HEK293 (cell line): ENCODE measurements around the gene MAPKAPK5.

Source experiments
- CTCF ChIA-PET: fragments of 350-600 bp; formaldehyde crosslinking; extraction: SDS; loops from one replicate; lab custom pipeline; 2021; ENCODE audit warnings: antibody characterized with exemption; lab: Yijun Ruan, JAX
- POLR2A ChIA-PET: fragments of 300-600 bp; formaldehyde crosslinking; extraction: SDS; loops from one replicate; lab custom pipeline; 2020; ENCODE audit warnings: antibody characterized with exemption, inconsistent platforms; lab: Yijun Ruan, JAX
- H3K27ac ChIP-seq: fragments of 200-500 bp; sonication (Bioruptor generic); 2 replicates; pipeline ENCODE4 v1.5.1; 2014; ENCODE audit warnings: low read depth, low read length, control low read depth, inconsistent platforms; ENCODE audit errors: extremely low read depth
- H3K36me3 ChIP-seq, 2 experiments: fragments of 200-500 bp in 1 of 2; sonication (Bioruptor generic) in 1 of 2; 1 replicate in 1 of 2; 2 replicates in 1 of 2; pipeline ENCODE4 v1.5.1; 2014 to 2017; ENCODE audit warnings: inconsistent platforms in 2 of 2, low read length in 2 of 2; ENCODE audit not compliant: control insufficient read depth in 2 of 2, insufficient read depth in 1 of 2
- H3K4me1 ChIP-seq: fragments of 200-500 bp; sonication (Bioruptor generic); 2 replicates; pipeline ENCODE4 v1.5.1; 2014; ENCODE audit warnings: mild to moderate bottlenecking, low read length, inconsistent platforms; ENCODE audit not compliant: control insufficient read depth, insufficient read depth
- H3K4me3 ChIP-seq: 2 replicates; pipeline ENCODE4 v1.5.1; 2011; ENCODE audit warnings: low read depth, mild to moderate bottlenecking, control low read depth, low read length, moderate library complexity
- H3K9me3 ChIP-seq: fragments of 200-500 bp; sonication (Bioruptor generic); 2 replicates; pipeline ENCODE4 v1.5.1; 2014; ENCODE audit warnings: low read depth, low read length, inconsistent platforms; ENCODE audit not compliant: control insufficient read depth, insufficient read depth
- BCL11B ChIP-seq: fragments of 450-650 bp; formaldehyde crosslinking; IDR thresholded peaks from 2 replicates; pipeline ENCODE4 v1.5.1; 2016; ENCODE audit warnings: low read depth, missing biosample characterization, missing genetic modification characterization
- KLF1 ChIP-seq: fragments of 450-650 bp; formaldehyde crosslinking; IDR thresholded peaks from 2 replicates; pipeline ENCODE4 v1.5.1; 2016; ENCODE audit warnings: missing biosample characterization, missing genetic modification characterization
- KLF16 ChIP-seq: fragments of 450-650 bp; formaldehyde crosslinking; IDR thresholded peaks from 2 replicates; pipeline ENCODE4 v1.5.1; 2017; ENCODE audit warnings: missing biosample characterization, missing genetic modification characterization
- MZF1 ChIP-seq: fragments of 450-650 bp; formaldehyde crosslinking; IDR thresholded peaks from 2 replicates; pipeline ENCODE4 v1.5.1; 2017; ENCODE audit warnings: missing biosample characterization, missing genetic modification characterization, borderline replicate concordance
- OSR2 ChIP-seq: fragments of 450-650 bp; formaldehyde crosslinking; IDR thresholded peaks from 2 replicates; pipeline ENCODE4 v1.5.1; 2016; ENCODE audit warnings: missing biosample characterization, missing genetic modification characterization
- OVOL3 ChIP-seq: fragments of 450-650 bp; formaldehyde crosslinking; IDR thresholded peaks from 2 replicates; pipeline ENCODE4 v1.5.1; 2016; ENCODE audit warnings: missing biosample characterization, missing genetic modification characterization
- TCF7L2 ChIP-seq: IDR thresholded peaks from 2 replicates; pipeline ENCODE4 v1.6.1; 2011; ENCODE audit warnings: low read depth, mild to moderate bottlenecking, inconsistent platforms, low read length, moderate library complexity, borderline replicate concordance
- ZBTB21 ChIP-seq: fragments of 450-650 bp; formaldehyde crosslinking; IDR thresholded peaks from 2 replicates; pipeline ENCODE4 v1.5.1; 2017; ENCODE audit warnings: missing biosample characterization, missing genetic modification characterization
- ZBTB8A ChIP-seq: fragments of 450-650 bp; formaldehyde crosslinking; IDR thresholded peaks from 2 replicates; pipeline ENCODE4 v1.5.1; 2016; ENCODE audit warnings: missing biosample characterization, missing genetic modification characterization
- ZEB2 ChIP-seq: fragments of 450-650 bp; formaldehyde crosslinking; IDR thresholded peaks from 2 replicates; pipeline ENCODE4 v1.5.1; 2016; ENCODE audit warnings: missing biosample characterization, missing genetic modification characterization
- ZNF10 ChIP-seq: fragments of 450-650 bp; formaldehyde crosslinking; IDR thresholded peaks from 2 replicates; pipeline ENCODE4 v1.5.1; 2017; ENCODE audit warnings: missing biosample characterization, missing genetic modification characterization
- ZNF23 ChIP-seq: fragments of 450-650 bp; formaldehyde crosslinking; IDR thresholded peaks from 2 replicates; pipeline ENCODE4 v1.5.1; 2016; ENCODE audit warnings: missing biosample characterization, missing genetic modification characterization, borderline replicate concordance
- ZNF266 ChIP-seq: fragments of 450-650 bp; formaldehyde crosslinking; IDR thresholded peaks from 2 replicates; pipeline ENCODE4 v1.5.1; 2016; ENCODE audit warnings: missing biosample characterization, missing genetic modification characterization, low read depth
- ZNF292 ChIP-seq: fragments of 450-650 bp; formaldehyde crosslinking; IDR thresholded peaks from 2 replicates; pipeline ENCODE4 v1.5.1; 2016; ENCODE audit warnings: low read depth, missing biosample characterization, missing genetic modification characterization, borderline replicate concordance
- ZNF341 ChIP-seq: fragments of 450-650 bp; formaldehyde crosslinking; IDR thresholded peaks from 2 replicates; pipeline ENCODE4; 2016; ENCODE audit warnings: low read depth, missing biosample characterization, missing genetic modification characterization
- ZNF37A ChIP-seq: fragments of 450-650 bp; IDR thresholded peaks from 2 replicates; pipeline ENCODE4 v1.5.1; 2018; ENCODE audit warnings: missing biosample characterization, missing genetic modification characterization
- ZNF501 ChIP-seq: fragments of 450-650 bp; formaldehyde crosslinking; IDR thresholded peaks from 2 replicates; pipeline ENCODE4 v1.5.1; 2016; ENCODE audit warnings: missing biosample characterization, missing genetic modification characterization
- ZNF530 ChIP-seq: fragments of 450-650 bp; formaldehyde crosslinking; IDR thresholded peaks from 2 replicates; pipeline ENCODE4 v1.5.1; 2016; ENCODE audit warnings: low read depth, missing biosample characterization, missing genetic modification characterization
- ZNF548 ChIP-seq: fragments of 450-650 bp; formaldehyde crosslinking; IDR thresholded peaks from 2 replicates; pipeline ENCODE4 v1.5.1; 2016; ENCODE audit warnings: missing biosample characterization, missing genetic modification characterization
- ZNF555 ChIP-seq: fragments of 450-650 bp; formaldehyde crosslinking; conservative IDR thresholded peaks from 2 replicates; pipeline ENCODE4 v1.5.1; 2017; ENCODE audit warnings: missing biosample characterization, mild to moderate bottlenecking, missing genetic modification characterization, inconsistent platforms
- ZNF560 ChIP-seq: fragments of 450-650 bp; formaldehyde crosslinking; IDR thresholded peaks from 2 replicates; pipeline ENCODE4 v1.5.1; 2017; ENCODE audit warnings: missing biosample characterization, missing genetic modification characterization, borderline replicate concordance
- ZNF701 ChIP-seq: fragments of 450-650 bp; formaldehyde crosslinking; IDR thresholded peaks from 2 replicates; pipeline ENCODE4 v1.5.1; 2016; ENCODE audit warnings: missing biosample characterization, missing genetic modification characterization
- ZNF830 ChIP-seq: fragments of 450-650 bp; IDR thresholded peaks from 2 replicates; pipeline ENCODE4 v1.5.0; 2018; ENCODE audit warnings: missing biosample characterization, missing genetic modification characterization, low read depth, mild to moderate bottlenecking, moderate library complexity
- TF ChIP-seq, protein P1 (sequence below): fragments of 450-650 bp; formaldehyde crosslinking; IDR thresholded peaks from 2 replicates; pipeline ENCODE4 v1.5.1; 2017; ENCODE audit warnings: missing biosample characterization, missing genetic modification characterization
- TF ChIP-seq, protein P2 (sequence below): fragments of 450-650 bp; formaldehyde crosslinking; IDR thresholded peaks from 2 replicates; pipeline ENCODE4 v1.5.1; 2016; ENCODE audit warnings: missing biosample characterization, missing genetic modification characterization
- TF ChIP-seq, protein P3 (sequence below): fragments of 450-650 bp; formaldehyde crosslinking; IDR thresholded peaks from 2 replicates; pipeline ENCODE4; 2016; ENCODE audit warnings: missing biosample characterization, missing genetic modification characterization
- TF ChIP-seq, protein P4 (sequence below): fragments of 450-650 bp; formaldehyde crosslinking; IDR thresholded peaks from 2 replicates; pipeline ENCODE4 v1.5.1; 2017; ENCODE audit warnings: missing biosample characterization, missing genetic modification characterization
- TF ChIP-seq, protein P5 (sequence below): fragments of 450-650 bp; formaldehyde crosslinking; IDR thresholded peaks from 2 replicates; pipeline ENCODE4 v1.5.1; 2017; ENCODE audit warnings: missing biosample characterization, missing genetic modification characterization

MAPKAPK5 gene

DNA sequence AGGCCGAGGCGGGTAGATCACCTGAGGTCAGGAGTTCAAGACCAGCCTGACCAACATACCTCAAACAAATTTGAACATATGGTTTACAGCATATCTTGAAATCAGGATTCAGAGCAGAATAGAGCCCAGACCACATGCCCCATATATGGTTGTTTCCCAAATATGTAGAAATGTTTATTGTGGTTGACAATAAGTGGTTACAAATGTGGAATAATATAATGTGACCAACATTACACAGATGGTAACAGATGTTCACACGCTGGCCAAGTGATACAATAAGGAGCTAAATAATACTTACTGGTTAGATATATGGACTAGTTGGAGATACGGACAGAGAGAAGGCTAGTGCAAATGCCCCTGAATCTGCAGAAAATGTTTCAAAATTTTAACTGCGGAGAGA is 85.3 kb downstream of the MAPKAPK5 start:
- POLR2A ChIA-PET = no interaction called here
- H3K9me3 ChIP-seq = no peaks in the 10 kb centered on the region
- TF ChIP-seq TCF7L2 (no peak), KLF16 (tag by site-specific recombination) (no peak), ZNF830 (tag by site-specific recombination) (no peak), OSR2 (tag by site-specific recombination) (no peak), ZBTB21 (tag by site-specific recombination) (no peak), ZNF23 (tag by site-specific recombination) (no peak), ZNF555 (tag by site-specific recombination) (no peak), ZNF37A (tag by site-specific recombination) (no peak), KLF1 (tag by site-specific recombination) (no peak), ZNF292 (tag by site-specific recombination) (no peak), ZNF266 (tag by site-specific recombination) (no peak), ZNF10 (tag by site-specific recombination) (no peak)
- TF ChIP-seq, protein P1, sequence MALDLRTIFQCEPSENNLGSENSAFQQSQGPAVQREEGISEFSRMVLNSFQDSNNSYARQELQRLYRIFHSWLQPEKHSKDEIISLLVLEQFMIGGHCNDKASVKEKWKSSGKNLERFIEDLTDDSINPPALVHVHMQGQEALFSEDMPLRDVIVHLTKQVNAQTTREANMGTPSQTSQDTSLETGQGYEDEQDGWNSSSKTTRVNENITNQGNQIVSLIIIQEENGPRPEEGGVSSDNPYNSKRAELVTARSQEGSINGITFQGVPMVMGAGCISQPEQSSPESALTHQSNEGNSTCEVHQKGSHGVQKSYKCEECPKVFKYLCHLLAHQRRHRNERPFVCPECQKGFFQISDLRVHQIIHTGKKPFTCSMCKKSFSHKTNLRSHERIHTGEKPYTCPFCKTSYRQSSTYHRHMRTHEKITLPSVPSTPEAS (tag by site-specific recombination) = no peak
- no peak overlapping the region for H3K4me3 ChIP-seq
- no peak overlapping the region for H3K27ac ChIP-seq
- H3K36me3 ChIP-seq = no peaks in the 10 kb centered on the region
- no peaks in the 10 kb centered on the region for H3K4me1 ChIP-seq
- CTCF ChIA-PET = interaction anchor here (1.2 kb wide), 1 partner anchor 17 kb away, joined by 3 read pairs; no protein-coding TSS in a partner anchor

DNA sequence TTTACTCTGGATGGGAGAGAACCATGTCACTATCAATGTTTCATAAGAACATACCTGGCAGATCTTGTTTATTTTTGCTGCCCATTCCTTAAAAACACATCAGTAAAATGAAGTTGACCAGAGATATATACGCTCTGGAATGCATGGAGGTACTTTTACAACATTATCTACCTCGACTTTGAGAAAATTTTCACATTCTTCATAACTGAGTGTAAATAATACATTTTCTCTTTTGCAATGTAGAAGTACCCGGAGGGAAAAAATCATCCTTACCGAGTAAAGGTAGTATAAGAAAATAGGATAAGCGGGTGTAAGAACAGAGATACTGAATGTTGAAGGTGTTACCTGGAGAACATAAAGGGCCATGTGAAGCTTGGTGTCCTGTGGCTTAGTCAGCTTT is 90.2 kb downstream of the MAPKAPK5 start:
- Histone ChIP-seq H3K4me3 (no peak overlapping the region), H3K9me3 (no peaks in the 10 kb centered on the region), H3K36me3 (no peaks in the 10 kb centered on the region), H3K27ac (no peak overlapping the region), H3K4me1 (no peaks in the 10 kb centered on the region)
- TF ChIP-seq ZEB2 (tag by site-specific recombination) (no peak), ZNF548 (tag by site-specific recombination) (no peak), ZNF560 (tag by site-specific recombination) (no peak), BCL11B (tag by site-specific recombination) (no peak), MZF1 (no peak), ZBTB8A (tag by site-specific recombination) (no peak), ZNF501 (tag by site-specific recombination) (no peak), ZNF530 (no peak), ZNF37A (tag by site-specific recombination) (no peak), ZNF701 (tag by site-specific recombination) (no peak), ZNF341 (tag by site-specific recombination) (no peak), OVOL3 (tag by site-specific recombination) (no peak)
- TF ChIP-seq, protein P2, sequence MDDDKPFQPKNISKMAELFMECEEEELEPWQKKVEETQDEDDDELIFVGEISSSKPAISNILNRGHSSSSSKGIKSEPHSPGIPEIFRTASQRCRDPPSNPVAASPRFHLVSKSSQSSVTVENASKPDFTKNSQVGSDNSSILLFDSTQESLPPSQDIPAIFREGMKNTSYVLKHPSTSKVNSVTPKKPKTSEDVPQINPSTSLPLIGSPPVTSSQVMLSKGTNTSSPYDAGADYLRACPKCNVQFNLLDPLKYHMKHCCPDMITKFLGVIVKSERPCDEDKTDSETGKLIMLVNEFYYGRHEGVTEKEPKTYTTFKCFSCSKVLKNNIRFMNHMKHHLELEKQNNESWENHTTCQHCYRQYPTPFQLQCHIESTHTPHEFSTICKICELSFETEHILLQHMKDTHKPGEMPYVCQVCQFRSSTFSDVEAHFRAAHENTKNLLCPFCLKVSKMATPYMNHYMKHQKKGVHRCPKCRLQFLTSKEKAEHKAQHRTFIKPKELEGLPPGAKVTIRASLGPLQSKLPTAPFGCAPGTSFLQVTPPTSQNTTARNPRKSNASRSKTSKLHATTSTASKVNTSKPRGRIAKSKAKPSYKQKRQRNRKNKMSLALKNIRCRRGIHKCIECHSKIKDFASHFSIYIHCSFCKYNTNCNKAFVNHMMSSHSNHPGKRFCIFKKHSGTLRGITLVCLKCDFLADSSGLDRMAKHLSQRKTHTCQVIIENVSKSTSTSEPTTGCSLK (tag by site-specific recombination) = no peak
- TF ChIP-seq, protein P3, sequence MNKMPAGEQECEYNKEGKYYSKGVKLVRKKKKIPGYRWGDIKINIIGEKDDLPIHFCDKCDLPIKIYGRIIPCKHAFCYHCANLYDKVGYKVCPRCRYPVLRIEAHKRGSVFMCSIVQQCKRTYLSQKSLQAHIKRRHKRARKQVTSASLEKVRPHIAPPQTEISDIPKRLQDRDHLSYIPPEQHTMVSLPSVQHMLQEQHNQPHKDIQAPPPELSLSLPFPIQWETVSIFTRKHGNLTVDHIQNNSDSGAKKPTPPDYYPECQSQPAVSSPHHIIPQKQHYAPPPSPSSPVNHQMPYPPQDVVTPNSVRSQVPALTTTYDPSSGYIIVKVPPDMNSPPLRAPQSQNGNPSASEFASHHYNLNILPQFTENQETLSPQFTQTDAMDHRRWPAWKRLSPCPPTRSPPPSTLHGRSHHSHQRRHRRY (tag by site-specific recombination) = no peak
- TF ChIP-seq, protein P4, sequence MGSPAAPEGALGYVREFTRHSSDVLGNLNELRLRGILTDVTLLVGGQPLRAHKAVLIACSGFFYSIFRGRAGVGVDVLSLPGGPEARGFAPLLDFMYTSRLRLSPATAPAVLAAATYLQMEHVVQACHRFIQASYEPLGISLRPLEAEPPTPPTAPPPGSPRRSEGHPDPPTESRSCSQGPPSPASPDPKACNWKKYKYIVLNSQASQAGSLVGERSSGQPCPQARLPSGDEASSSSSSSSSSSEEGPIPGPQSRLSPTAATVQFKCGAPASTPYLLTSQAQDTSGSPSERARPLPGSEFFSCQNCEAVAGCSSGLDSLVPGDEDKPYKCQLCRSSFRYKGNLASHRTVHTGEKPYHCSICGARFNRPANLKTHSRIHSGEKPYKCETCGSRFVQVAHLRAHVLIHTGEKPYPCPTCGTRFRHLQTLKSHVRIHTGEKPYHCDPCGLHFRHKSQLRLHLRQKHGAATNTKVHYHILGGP (tag by site-specific recombination) = no peak
- TF ChIP-seq, protein P5, sequence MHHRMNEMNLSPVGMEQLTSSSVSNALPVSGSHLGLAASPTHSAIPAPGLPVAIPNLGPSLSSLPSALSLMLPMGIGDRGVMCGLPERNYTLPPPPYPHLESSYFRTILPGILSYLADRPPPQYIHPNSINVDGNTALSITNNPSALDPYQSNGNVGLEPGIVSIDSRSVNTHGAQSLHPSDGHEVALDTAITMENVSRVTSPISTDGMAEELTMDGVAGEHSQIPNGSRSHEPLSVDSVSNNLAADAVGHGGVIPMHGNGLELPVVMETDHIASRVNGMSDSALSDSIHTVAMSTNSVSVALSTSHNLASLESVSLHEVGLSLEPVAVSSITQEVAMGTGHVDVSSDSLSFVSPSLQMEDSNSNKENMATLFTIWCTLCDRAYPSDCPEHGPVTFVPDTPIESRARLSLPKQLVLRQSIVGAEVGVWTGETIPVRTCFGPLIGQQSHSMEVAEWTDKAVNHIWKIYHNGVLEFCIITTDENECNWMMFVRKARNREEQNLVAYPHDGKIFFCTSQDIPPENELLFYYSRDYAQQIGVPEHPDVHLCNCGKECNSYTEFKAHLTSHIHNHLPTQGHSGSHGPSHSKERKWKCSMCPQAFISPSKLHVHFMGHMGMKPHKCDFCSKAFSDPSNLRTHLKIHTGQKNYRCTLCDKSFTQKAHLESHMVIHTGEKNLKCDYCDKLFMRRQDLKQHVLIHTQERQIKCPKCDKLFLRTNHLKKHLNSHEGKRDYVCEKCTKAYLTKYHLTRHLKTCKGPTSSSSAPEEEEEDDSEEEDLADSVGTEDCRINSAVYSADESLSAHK = no peak
- ChIA-PET POLR2A (interaction anchor here (0.5 to 0.6 kb wide), 2 partner anchors 79 to 185 kb away, joined by 3 read pairs; no protein-coding TSS in a partner anchor), CTCF (interaction anchor here (0.7 kb wide), 1 partner anchor 12 kb away, joined by 3 read pairs; no protein-coding TSS in a partner anchor)
